ENCODE data around the gene PRIM2.
"Not testable (repeated sequence)": the region's sequence is repeated elsewhere in the genome, so short reads cannot be mapped to it uniquely, and the experiment has no call there.

The PRIM2 gene

GRCh38 chr6:57268294-57268640, 49.2 kb upstream of the PRIM2 start:
- no peaks in the 10 kb centered on the region for H3K9me3 ChIP-seq (ENCODE audit: control insufficient read depth, insufficient read depth, low read depth, low read length)
- H3K36me3 ChIP-seq (ENCODE audit: control insufficient read depth in 2 of 2, insufficient read depth in 1 of 2, low read length in 2 of 2) = no peaks in the 10 kb centered on the region
- ChIA-PET CTCF (interaction anchor here (0.8 to 4.7 kb wide), 14 partner anchors 8 to 621 kb away, joined by 3 to 46 read pairs (median 4); partner anchors contain the start of genes PRIM2 and RAB23), POLR2A (interaction anchor here (1.0 to 1.6 kb wide), 2 partner anchors 47 to 48 kb away, joined by 3 read pairs; no protein-coding TSS in a partner anchor)
- H3K4me3 ChIP-seq (ENCODE audit: low read depth, low read length) = no peak overlapping the region
- H3K27ac ChIP-seq (ENCODE audit: extremely low read depth, low read depth, low read length) = no peak overlapping the region
- H3K4me1 ChIP-seq (ENCODE audit: control insufficient read depth, insufficient read depth, low read length) = no peaks in the 10 kb centered on the region
- no peak for TF ChIP-seq BCL11B (tag by site-specific recombination; IDR thresholded peaks at IDR 0.05; ENCODE audit: low read depth)

GRCh38 chr6:57274113-57274824, 43.2 kb upstream of the PRIM2 start:
- H3K36me3 ChIP-seq (ENCODE audit: control insufficient read depth in 2 of 2, insufficient read depth in 1 of 2, low read length in 2 of 2); CTCF ChIA-PET; H3K4me3 ChIP-seq (ENCODE audit: low read depth, low read length); H3K27ac ChIP-seq (ENCODE audit: extremely low read depth, low read depth, low read length); H3K9me3 ChIP-seq (ENCODE audit: control insufficient read depth, insufficient read depth, low read depth, low read length); H3K4me1 ChIP-seq (ENCODE audit: control insufficient read depth, insufficient read depth, low read length); POLR2A ChIA-PET: not testable (repeated sequence)
- TF ChIP-seq, protein P1, sequence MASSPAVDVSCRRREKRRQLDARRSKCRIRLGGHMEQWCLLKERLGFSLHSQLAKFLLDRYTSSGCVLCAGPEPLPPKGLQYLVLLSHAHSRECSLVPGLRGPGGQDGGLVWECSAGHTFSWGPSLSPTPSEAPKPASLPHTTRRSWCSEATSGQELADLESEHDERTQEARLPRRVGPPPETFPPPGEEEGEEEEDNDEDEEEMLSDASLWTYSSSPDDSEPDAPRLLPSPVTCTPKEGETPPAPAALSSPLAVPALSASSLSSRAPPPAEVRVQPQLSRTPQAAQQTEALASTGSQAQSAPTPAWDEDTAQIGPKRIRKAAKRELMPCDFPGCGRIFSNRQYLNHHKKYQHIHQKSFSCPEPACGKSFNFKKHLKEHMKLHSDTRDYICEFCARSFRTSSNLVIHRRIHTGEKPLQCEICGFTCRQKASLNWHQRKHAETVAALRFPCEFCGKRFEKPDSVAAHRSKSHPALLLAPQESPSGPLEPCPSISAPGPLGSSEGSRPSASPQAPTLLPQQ (tag by site-specific recombination; IDR thresholded peaks at IDR 0.05) = peak; percentile 57; the same call in 1 of the 2 replicates
- TF ChIP-seq YY1 (tag by site-specific recombination; IDR thresholded peaks at IDR 0.05) (peak; percentile 27; the same call in 1 of the 2 replicates), KLF1 (tag by site-specific recombination; IDR thresholded peaks at IDR 0.05) (0 out of 2 replicates have a peak, but pooled peaks have one; percentile 8)

- POLR2A ChIA-PET = no interaction called here
- H3K4me1 ChIP-seq (ENCODE audit: control insufficient read depth, insufficient read depth, low read length) = no peaks in the 10 kb centered on the region
- no peak overlapping the region for H3K27ac ChIP-seq (ENCODE audit: extremely low read depth, low read depth, low read length)
- CTCF ChIA-PET = no interaction called here
- no peaks in the 10 kb centered on the region for H3K36me3 ChIP-seq (ENCODE audit: control insufficient read depth in 2 of 2, insufficient read depth in 1 of 2, low read length in 2 of 2)
- TF ChIP-seq ZNF121 (tag by site-specific recombination; IDR thresholded peaks at IDR 0.05) (no peak), HOXC10 (CRISPR knock-in tag; IDR thresholded peaks at IDR 0.05) (no peak), ZSCAN5A (tag by site-specific recombination; IDR thresholded peaks at IDR 0.05) (no peak), YY1 (tag by site-specific recombination; IDR thresholded peaks at IDR 0.05) (no peak), ZNF174 (tag by site-specific recombination; IDR thresholded peaks at IDR 0.05) (no peak), BCL6B (tag by site-specific recombination; IDR thresholded peaks at IDR 0.05) (no peak), ZNF302 (tag by site-specific recombination; IDR thresholded peaks at IDR 0.05; ENCODE audit: low read depth) (no peak), ZNF266 (tag by site-specific recombination; IDR thresholded peaks at IDR 0.05; ENCODE audit: low read depth) (no peak)
- TF ChIP-seq, protein P2, sequence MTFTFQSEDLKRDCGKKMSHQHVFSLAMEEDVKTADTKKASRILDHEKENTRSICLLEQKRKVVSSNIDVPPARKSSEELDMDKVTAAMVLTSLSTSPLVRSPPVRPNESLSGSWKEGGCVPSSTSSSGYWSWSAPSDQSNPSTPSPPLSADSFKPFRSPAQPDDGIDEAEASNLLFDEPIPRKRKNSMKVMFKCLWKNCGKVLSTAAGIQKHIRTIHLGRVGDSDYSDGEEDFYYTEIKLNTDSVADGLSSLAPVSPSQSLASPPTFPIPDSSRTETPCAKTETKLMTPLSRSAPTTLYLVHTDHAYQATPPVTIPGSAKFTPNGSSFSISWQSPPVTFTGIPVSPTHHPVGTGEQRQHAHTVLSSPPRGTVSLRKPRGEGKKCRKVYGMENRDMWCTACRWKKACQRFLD (tag by site-specific recombination; IDR thresholded peaks at IDR 0.05) = no peak
- TF ChIP-seq, protein P3, sequence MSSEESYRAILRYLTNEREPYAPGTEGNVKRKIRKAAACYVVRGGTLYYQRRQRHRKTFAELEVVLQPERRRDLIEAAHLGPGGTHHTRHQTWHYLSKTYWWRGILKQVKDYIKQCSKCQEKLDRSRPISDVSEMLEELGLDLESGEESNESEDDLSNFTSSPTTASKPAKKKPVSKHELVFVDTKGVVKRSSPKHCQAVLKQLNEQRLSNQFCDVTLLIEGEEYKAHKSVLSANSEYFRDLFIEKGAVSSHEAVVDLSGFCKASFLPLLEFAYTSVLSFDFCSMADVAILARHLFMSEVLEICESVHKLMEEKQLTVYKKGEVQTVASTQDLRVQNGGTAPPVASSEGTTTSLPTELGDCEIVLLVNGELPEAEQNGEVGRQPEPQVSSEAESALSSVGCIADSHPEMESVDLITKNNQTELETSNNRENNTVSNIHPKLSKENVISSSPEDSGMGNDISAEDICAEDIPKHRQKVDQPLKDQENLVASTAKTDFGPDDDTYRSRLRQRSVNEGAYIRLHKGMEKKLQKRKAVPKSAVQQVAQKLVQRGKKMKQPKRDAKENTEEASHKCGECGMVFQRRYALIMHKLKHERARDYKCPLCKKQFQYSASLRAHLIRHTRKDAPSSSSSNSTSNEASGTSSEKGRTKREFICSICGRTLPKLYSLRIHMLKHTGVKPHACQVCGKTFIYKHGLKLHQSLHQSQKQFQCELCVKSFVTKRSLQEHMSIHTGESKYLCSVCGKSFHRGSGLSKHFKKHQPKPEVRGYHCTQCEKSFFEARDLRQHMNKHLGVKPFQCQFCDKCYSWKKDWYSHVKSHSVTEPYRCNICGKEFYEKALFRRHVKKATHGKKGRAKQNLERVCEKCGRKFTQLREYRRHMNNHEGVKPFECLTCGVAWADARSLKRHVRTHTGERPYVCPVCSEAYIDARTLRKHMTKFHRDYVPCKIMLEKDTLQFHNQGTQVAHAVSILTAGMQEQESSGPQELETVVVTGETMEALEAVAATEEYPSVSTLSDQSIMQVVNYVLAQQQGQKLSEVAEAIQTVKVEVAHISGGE (tag by site-specific recombination; conservative IDR thresholded peaks at IDR 0.05; ENCODE audit: low read depth) = no peak
- TF ChIP-seq, protein P4, sequence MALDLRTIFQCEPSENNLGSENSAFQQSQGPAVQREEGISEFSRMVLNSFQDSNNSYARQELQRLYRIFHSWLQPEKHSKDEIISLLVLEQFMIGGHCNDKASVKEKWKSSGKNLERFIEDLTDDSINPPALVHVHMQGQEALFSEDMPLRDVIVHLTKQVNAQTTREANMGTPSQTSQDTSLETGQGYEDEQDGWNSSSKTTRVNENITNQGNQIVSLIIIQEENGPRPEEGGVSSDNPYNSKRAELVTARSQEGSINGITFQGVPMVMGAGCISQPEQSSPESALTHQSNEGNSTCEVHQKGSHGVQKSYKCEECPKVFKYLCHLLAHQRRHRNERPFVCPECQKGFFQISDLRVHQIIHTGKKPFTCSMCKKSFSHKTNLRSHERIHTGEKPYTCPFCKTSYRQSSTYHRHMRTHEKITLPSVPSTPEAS (tag by site-specific recombination; IDR thresholded peaks at IDR 0.05) = no peak
- H3K9me3 ChIP-seq (ENCODE audit: control insufficient read depth, insufficient read depth, low read depth, low read length) = no peaks in the 10 kb centered on the region
- H3K4me3 ChIP-seq (ENCODE audit: low read depth, low read length) = no peak overlapping the region
Observed at GRCh38 chr6:57275384-57275783, 42.0 kb upstream of the PRIM2 start.

Data from HEK293 (cell line).